Right kidney (tissue), 1 donor: ENCODE data around the gene RSBN1.
"Not testable (repeated sequence)": the region's sequence is repeated elsewhere in the genome, so short reads cannot be mapped to it uniquely, and the experiment has no call there.

ENCODE experiments used
- DNase-seq: peaks from one replicate; pipeline ENCODE4 v3.0.0-alpha.2; 2016

Gene RSBN1

DNA sequence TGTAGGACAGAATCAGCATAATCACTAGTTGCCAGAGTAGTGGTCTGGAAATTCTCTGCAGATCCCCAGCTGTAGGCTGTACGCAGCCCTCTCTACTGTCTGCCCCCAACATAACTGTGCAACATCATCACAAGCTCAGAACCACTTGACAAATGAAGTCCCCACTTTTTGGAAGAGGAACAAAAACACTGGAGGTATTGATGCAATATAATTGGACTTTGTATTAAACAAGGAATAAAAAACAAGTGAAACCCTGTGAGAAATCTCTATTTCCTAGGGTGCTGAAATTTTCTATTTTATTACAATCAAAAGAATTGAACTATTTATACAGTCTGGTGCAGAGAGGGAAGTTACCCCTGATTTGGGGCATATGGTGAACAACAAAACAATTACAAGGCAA is 68.2 kb downstream of the RSBN1 start:
- DNase-seq, result no peak

DNA sequence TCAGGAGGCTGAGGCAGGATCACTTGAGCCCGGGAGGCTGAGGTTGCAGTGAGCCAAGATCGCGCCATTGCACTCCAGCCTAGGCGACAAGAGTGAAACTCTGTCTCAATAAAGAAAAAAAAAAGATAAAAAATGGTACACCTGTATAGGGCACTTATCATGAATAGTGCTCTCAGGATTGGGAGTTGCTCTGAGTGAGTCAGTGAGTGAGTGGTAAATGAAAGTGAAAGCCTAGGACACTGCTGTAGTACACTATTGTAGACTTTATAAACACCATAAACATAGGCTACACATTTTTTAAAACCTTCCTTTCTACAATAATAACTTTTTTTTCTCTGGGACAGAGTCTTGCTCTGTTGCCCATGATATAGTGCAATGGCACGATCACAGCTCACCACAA is 69.8 kb downstream of the RSBN1 start:
- no peak for DNase-seq

- no peak for DNase-seq
Observed at GRCh38 chr1:113734357-113735055, 77.8 kb downstream of the RSBN1 start.

DNA sequence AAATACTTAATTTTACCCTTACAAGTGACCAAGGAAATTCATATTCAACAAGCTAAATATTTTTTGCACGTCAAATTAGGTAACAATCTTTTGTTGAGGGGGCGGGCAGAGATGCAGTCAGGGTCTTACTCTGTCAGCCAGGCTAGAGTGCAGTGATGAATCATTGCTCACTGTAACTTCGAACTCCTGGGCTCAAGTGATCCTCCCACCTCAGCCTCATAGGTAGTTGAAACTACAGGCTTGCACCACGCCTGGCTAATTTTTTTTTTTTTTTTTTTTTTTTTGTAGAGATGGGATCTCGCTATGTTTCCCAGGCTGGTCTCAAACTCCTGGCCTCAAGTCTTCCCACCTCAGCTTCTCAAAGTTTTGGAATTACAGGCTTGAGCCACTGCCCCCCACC is 79.5 kb downstream of the RSBN1 start:
- no peak for DNase-seq

DNA sequence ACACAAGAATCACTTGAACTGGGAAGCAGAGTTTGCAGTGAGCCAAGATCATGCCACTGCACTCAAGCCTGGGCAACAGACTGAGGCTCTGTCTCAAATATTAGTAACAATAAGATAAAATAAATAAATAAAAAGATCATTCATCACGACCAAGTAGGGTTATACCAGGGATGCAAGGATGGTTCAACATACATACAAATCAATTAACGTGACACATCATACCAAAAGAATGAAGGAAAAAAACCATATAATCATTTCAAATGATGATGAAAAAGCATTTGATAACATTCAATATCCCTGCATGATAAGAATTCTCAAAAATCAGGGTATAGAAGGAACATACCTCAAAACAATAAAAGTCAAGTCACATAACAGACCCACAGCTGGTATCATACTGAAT is 91.3 kb downstream of the RSBN1 start:
- no peak for DNase-seq

GRCh38 chr1:113718621-113719020 is 93.7 kb downstream of the RSBN1 start:
- not testable (repeated sequence) for DNase-seq

GRCh38 chr1:113717506-113717905 is 94.8 kb downstream of the RSBN1 start:
- DNase-seq, result not testable (repeated sequence)

DNA sequence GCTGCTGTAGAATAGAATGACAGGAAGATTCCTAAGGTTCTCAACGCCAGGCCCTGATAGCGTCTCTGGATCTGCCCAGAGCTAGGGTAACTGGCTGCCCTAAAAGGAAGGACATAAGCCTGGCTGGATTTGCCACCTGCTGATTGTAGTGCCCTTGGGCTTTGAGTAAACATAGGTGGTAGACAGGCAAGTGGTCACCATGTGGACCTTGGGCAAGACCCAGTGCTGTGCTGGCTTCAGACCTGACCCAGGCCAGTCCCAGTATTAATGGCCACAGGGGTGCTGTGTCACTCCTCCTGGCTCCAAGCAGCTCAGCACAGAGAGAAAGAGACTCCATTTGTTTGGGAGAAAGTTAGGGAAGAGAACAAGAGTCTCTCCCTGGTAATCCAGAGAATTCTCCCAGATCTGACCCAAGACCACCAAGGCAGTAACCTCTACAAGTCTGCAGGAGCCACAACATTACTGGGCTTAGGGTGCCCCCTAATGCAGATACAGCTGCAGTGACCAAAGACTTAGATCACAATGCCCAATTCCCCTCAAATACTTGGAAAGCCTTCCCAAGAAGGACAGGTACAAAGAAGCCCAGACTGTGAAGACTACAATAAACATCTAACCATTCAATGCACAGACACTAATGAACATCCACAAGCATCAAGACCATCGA is 97.5 kb downstream of the RSBN1 start:
- no peak for DNase-seq
